GM23338 (cell line): Measurements from ENCODE around the gene ACBD5. TPM values are rescaled to one million over a fixed set of nuclear protein-coding genes. Genes with fewer than 3 reads are reported as not detected.

ENCODE experiments used
- ATAC-seq: fragments of 200-7000 bp; cut with Tn5 transposase; 3 replicates; pipeline ENCODE4 v1.9.1; 2020
- DNase-seq: peaks from one replicate; pipeline ENCODE4 v3.0.0-alpha.2; 2015; ENCODE audit warnings: low spot score
- H2AFZ ChIP-seq: fragments of 200-600 bp; sonication (generic); 2 replicates; pipeline ENCODE4 v1.8.0; 2016; ENCODE audit warnings: antibody characterized with exemption, mild to moderate bottlenecking, moderate library complexity
- H3F3A ChIP-seq: fragments of 200-600 bp; sonication (generic); replicated peaks from 2 replicates; pipeline ENCODE4 v1.8.0; 2017; ENCODE audit warnings: antibody characterized with exemption, mixed run types, low read depth
- H3K27ac ChIP-seq: fragments of 200-600 bp; sonication (generic); 2 replicates; pipeline ENCODE4 v1.6.1; 2016; ENCODE audit warnings: low read depth
- H3K27me3 ChIP-seq: fragments of 200-600 bp; sonication (generic); 2 replicates; pipeline ENCODE4 v1.8.0; 2016; ENCODE audit warnings: mild to moderate bottlenecking, mixed run types, moderate library complexity; ENCODE audit not compliant: insufficient read depth
- H3K36me3 ChIP-seq: fragments of 200-600 bp; sonication (generic); 2 replicates; pipeline ENCODE4 v1.8.0; 2016; ENCODE audit warnings: mild to moderate bottlenecking; ENCODE audit not compliant: insufficient read depth
- H3K4me1 ChIP-seq: fragments of 200-600 bp; sonication (generic); 2 replicates; pipeline ENCODE4 v1.8.0; 2016; ENCODE audit warnings: mild to moderate bottlenecking, moderate library complexity; ENCODE audit not compliant: insufficient read depth
- H3K4me2 ChIP-seq: fragments of 200-600 bp; sonication (generic); 2 replicates; pipeline ENCODE4 v1.7.1; 2017; ENCODE audit warnings: mixed run types
- H3K4me3 ChIP-seq: fragments of 200-600 bp; sonication (generic); 2 replicates; pipeline ENCODE4 v1.6.1; 2016; ENCODE audit warnings: mixed run types
- H3K79me2 ChIP-seq: fragments of 200-600 bp; sonication (generic); replicated peaks from 2 replicates; pipeline ENCODE4 v1.8.0; 2017; ENCODE audit warnings: mild to moderate bottlenecking; ENCODE audit not compliant: insufficient read depth
- H3K9me2 ChIP-seq: fragments of 200-600 bp; sonication (generic); 2 replicates; pipeline ENCODE4 v1.8.0; 2017; ENCODE audit not compliant: insufficient read depth
- H4K20me1 ChIP-seq: fragments of 200-600 bp; sonication (generic); replicated peaks from 2 replicates; pipeline ENCODE4 v1.8.0; 2017; ENCODE audit warnings: mild to moderate bottlenecking; ENCODE audit not compliant: insufficient read depth
- H3K27ac Mint-ChIP-seq: 2 replicates; pipeline ENCODE4 v1.8.0; 2020; ENCODE audit warnings: inconsistent platforms, mild to moderate bottlenecking, moderate library complexity, mixed read lengths
- H3K27me3 Mint-ChIP-seq: 3 replicates; pipeline ENCODE4 v1.8.0; 2022; ENCODE audit warnings: low read depth, mild to moderate bottlenecking, moderate library complexity, mixed read lengths, inconsistent platforms; ENCODE audit not compliant: insufficient read depth, poor library complexity
- H3K36me3 Mint-ChIP-seq: 3 replicates; pipeline ENCODE4 v1.8.0; 2021; ENCODE audit warnings: low read depth, mild to moderate bottlenecking, inconsistent platforms, moderate library complexity, mixed read lengths
- H3K4me1 Mint-ChIP-seq: 3 replicates; pipeline ENCODE4 v1.8.0; 2020; ENCODE audit warnings: mild to moderate bottlenecking, inconsistent platforms, mixed read lengths
- H3K4me3 Mint-ChIP-seq: 3 replicates; pipeline ENCODE4 v1.8.0; 2021; ENCODE audit warnings: moderate library complexity, mild to moderate bottlenecking, inconsistent platforms, mixed read lengths
- H3K9me3 Mint-ChIP-seq: 3 replicates; pipeline ENCODE4 v1.8.0; 2020; ENCODE audit warnings: moderate library complexity, mild to moderate bottlenecking, inconsistent platforms, mixed read lengths
- CREB1 ChIP-seq: fragments of 250-450 bp; sonication (Bioruptor Pico); IDR thresholded peaks from 2 replicates; pipeline ENCODE4 v1.5.0; 2020; ENCODE audit warnings: low read depth, mild to moderate bottlenecking, moderate library complexity
- CTCF ChIP-seq, 2 experiments: fragments of 200-600 bp in 1 of 2; sonication (generic) in 1 of 2; conservative IDR thresholded peaks; 2 replicates each; pipeline versions ENCODE4 v1.5.1 to v1.6.1; 2016 to 2017; ENCODE audit warnings: antibody characterized with exemption in 2 of 2, low read depth in 2 of 2, mild to moderate bottlenecking in 2 of 2, moderate library complexity in 1 of 2
- EZH2 ChIP-seq: fragments of 200-600 bp; sonication (generic); IDR thresholded peaks from one replicate; pipeline ENCODE4 v1.8.0; 2017; ENCODE audit warnings: antibody characterized with exemption, mild to moderate bottlenecking, low read depth; ENCODE audit not compliant: unreplicated experiment
- NANOG ChIP-seq: IDR thresholded peaks from 2 replicates; pipeline ENCODE4 v1.6.1; 2016; ENCODE audit warnings: antibody characterized with exemption, borderline replicate concordance
- POLR2AphosphoS5 ChIP-seq: IDR thresholded peaks from 2 replicates; pipeline ENCODE4 v1.6.1; 2016; ENCODE audit warnings: antibody characterized with exemption, low read depth
- STAT1 ChIP-seq: IDR thresholded peaks from one replicate; pipeline ENCODE4 v1.6.1; 2016; ENCODE audit warnings: antibody characterized with exemption; ENCODE audit not compliant: unreplicated experiment
- ZNF114 ChIP-seq: fragments of 250-450 bp; sonication (Bioruptor Pico); IDR thresholded peaks from 2 replicates; pipeline ENCODE4 v1.5.0; 2020; ENCODE audit warnings: mild to moderate bottlenecking, moderate library complexity
- ZNF462 ChIP-seq: fragments of 250-450 bp; sonication (Bioruptor Pico); IDR thresholded peaks from 2 replicates; pipeline ENCODE4 v1.5.0; 2020; ENCODE audit warnings: mild to moderate bottlenecking, moderate library complexity
- polyA plus RNA-seq: library from polyadenylated mRNA; unstranded; fragments of >200 nt; fragmentation: Nextera tagmentation; extraction: Ambion mirVana; gene quantifications from 2 replicates; pipeline ENCODE4 v1.2.1, GENCODE V29; 2016
- total RNA-seq: library from RNA; depleted of rRNA; stranded (reverse); fragments of >200 nt; shearing (Covaris generic); gene quantifications from 2 replicates; pipeline ENCODE4 v1.2.3, GENCODE V29; 2014
- TF ChIP-seq, protein P1 (sequence below): IDR thresholded peaks from 2 replicates; pipeline ENCODE4 v1.6.1; 2016; ENCODE audit warnings: antibody characterized with exemption
- TF ChIP-seq, protein P2 (sequence below): IDR thresholded peaks from one replicate; pipeline ENCODE4 v1.6.1; 2018; ENCODE audit warnings: antibody characterized with exemption; ENCODE audit not compliant: unreplicated experiment

The ACBD5 gene
- total and polyA plus RNA-seq, 2 experiments from 2014 or later, result 9.8 to 10.1 TPM

GRCh38 chr10:27251554-27251953 lies 11.0 kb upstream of the ACBD5 start (continued):
- TF ChIP-seq ZNF462 (CRISPR knock-in tag) (no peak), CREB1 (CRISPR knock-in tag) (no peak)
- TF ChIP-seq, protein P1, sequence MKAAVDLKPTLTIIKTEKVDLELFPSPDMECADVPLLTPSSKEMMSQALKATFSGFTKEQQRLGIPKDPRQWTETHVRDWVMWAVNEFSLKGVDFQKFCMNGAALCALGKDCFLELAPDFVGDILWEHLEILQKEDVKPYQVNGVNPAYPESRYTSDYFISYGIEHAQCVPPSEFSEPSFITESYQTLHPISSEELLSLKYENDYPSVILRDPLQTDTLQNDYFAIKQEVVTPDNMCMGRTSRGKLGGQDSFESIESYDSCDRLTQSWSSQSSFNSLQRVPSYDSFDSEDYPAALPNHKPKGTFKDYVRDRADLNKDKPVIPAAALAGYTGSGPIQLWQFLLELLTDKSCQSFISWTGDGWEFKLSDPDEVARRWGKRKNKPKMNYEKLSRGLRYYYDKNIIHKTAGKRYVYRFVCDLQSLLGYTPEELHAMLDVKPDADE, result no peak

GRCh38 chr10:27248215-27248614 lies 7.6 kb upstream of the ACBD5 start:
- H3K36me3 ChIP-seq, result no peaks in the 10 kb centered on the region; the same call in 1 of the 2 replicates
- H3F3A ChIP-seq, result 0 out of 2 replicates have a peak, but pooled peaks cover 3% of the 10 kb centered on the region
- no peaks in the 10 kb centered on the region for H3K79me2 ChIP-seq
- H3K27me3 ChIP-seq, result no peaks in the 10 kb centered on the region
- Mint-ChIP-seq H3K4me3 (no peak overlapping the region), H3K27ac (no peak overlapping the region), H3K27me3 (peaks cover 7% of the 10 kb centered on the region), H3K9me3 (peaks cover 12% of the 10 kb centered on the region), H3K4me1 (peaks cover 19% of the 10 kb centered on the region), H3K36me3 (peaks cover 19% of the 10 kb centered on the region; the same call in 2 of the 3 replicates)
- H3K4me3 ChIP-seq, result no peak overlapping the region
- H2AFZ ChIP-seq, result no peak overlapping the region
- no peak overlapping the region for H3K27ac ChIP-seq
- DNase-seq (no peak), ATAC-seq (no peak)
- H3K9me2 ChIP-seq, result peaks cover 2% of the 10 kb centered on the region
- H3K4me2 ChIP-seq, result no peak overlapping the region
- H4K20me1 ChIP-seq, result no peaks in the 10 kb centered on the region
- peaks cover 4% of the 10 kb centered on the region; the same call in 1 of the 2 replicates for H3K4me1 ChIP-seq
- TF ChIP-seq CREB1 (CRISPR knock-in tag) (no peak), CTCF (conservative IDR thresholded peaks at IDR 0.05; ENCODE audit: low read depth in 2 of 2) (no peak), EZH2 (no peak), ZNF114 (CRISPR knock-in tag) (no peak), STAT1 (no peak), POLR2AphosphoS5 (no peak), NANOG (no peak)
- TF ChIP-seq, protein P2, sequence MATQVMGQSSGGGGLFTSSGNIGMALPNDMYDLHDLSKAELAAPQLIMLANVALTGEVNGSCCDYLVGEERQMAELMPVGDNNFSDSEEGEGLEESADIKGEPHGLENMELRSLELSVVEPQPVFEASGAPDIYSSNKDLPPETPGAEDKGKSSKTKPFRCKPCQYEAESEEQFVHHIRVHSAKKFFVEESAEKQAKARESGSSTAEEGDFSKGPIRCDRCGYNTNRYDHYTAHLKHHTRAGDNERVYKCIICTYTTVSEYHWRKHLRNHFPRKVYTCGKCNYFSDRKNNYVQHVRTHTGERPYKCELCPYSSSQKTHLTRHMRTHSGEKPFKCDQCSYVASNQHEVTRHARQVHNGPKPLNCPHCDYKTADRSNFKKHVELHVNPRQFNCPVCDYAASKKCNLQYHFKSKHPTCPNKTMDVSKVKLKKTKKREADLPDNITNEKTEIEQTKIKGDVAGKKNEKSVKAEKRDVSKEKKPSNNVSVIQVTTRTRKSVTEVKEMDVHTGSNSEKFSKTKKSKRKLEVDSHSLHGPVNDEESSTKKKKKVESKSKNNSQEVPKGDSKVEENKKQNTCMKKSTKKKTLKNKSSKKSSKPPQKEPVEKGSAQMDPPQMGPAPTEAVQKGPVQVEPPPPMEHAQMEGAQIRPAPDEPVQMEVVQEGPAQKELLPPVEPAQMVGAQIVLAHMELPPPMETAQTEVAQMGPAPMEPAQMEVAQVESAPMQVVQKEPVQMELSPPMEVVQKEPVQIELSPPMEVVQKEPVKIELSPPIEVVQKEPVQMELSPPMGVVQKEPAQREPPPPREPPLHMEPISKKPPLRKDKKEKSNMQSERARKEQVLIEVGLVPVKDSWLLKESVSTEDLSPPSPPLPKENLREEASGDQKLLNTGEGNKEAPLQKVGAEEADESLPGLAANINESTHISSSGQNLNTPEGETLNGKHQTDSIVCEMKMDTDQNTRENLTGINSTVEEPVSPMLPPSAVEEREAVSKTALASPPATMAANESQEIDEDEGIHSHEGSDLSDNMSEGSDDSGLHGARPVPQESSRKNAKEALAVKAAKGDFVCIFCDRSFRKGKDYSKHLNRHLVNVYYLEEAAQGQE, result no peak
